GM12873 (cell line): ENCODE measurements around the gene VSTM4.

Experiments
- TF ChIP-seq, protein P1 (sequence below): IDR thresholded peaks from 2 replicates; pipeline ENCODE4 v1.5.1; 2012; ENCODE audit warnings: low read depth, mild to moderate bottlenecking, moderate library complexity, low read length, control low read depth; ENCODE audit not compliant: insufficient read depth; ENCODE audit errors: missing control alignments

VSTM4 gene

GRCh38 chr10:49103761-49104160, 11.6 kb downstream of the VSTM4 start:
- TF ChIP-seq, protein P1, sequence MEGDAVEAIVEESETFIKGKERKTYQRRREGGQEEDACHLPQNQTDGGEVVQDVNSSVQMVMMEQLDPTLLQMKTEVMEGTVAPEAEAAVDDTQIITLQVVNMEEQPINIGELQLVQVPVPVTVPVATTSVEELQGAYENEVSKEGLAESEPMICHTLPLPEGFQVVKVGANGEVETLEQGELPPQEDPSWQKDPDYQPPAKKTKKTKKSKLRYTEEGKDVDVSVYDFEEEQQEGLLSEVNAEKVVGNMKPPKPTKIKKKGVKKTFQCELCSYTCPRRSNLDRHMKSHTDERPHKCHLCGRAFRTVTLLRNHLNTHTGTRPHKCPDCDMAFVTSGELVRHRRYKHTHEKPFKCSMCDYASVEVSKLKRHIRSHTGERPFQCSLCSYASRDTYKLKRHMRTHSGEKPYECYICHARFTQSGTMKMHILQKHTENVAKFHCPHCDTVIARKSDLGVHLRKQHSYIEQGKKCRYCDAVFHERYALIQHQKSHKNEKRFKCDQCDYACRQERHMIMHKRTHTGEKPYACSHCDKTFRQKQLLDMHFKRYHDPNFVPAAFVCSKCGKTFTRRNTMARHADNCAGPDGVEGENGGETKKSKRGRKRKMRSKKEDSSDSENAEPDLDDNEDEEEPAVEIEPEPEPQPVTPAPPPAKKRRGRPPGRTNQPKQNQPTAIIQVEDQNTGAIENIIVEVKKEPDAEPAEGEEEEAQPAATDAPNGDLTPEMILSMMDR: no peak

GRCh38 chr10:49099046-49099445, 16.3 kb downstream of the VSTM4 start:
- TF ChIP-seq, protein P1: no peak

DNA sequence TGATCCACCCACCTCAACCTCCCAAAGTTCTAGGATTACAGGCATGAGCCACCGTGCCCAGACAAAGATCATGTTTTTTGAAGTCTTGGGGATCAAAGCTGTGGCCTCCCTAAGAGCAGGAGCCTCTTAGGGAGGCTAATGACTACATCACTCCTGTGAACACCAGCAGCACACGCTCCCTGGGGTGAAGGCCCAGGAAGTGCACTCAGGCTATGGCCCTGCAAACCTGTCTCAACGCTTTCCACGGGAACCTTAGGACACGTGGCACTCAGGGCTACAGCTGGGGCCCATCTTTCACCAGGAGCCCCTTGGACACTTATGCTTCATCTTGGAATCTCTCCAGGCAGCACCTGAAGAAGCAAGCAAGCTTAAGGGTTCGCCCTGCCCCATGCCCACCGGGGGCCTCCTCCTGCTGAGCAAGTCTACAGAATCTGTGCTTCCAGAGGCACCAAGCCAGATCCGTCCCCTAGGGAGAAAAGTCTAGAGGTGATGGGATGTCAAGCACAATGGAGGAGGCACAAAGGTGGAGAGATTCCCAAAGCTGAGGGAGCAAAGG, 18.4 kb downstream of the VSTM4 start:
- TF ChIP-seq, protein P1: no peak

DNA sequence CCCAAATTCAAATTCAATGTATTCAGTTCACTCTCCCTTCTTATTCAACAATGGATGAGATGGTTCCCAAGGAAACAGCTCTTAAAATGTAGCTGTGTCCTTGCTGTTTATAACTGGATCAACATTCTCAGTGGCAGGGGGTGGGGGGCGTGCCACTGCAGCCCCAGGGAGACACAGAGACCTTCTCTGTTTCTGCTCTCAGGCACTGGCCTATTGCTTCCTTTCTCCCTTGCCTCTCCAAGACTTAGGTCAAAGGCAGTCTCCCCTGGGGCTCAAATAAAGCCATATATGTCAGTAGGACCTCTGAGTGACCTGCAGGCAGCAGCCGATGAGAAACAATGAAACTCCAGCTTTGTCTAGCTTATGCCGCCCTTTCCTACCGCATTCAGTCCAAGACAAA, 20.7 kb downstream of the VSTM4 start:
- TF ChIP-seq, protein P1: no peak

DNA sequence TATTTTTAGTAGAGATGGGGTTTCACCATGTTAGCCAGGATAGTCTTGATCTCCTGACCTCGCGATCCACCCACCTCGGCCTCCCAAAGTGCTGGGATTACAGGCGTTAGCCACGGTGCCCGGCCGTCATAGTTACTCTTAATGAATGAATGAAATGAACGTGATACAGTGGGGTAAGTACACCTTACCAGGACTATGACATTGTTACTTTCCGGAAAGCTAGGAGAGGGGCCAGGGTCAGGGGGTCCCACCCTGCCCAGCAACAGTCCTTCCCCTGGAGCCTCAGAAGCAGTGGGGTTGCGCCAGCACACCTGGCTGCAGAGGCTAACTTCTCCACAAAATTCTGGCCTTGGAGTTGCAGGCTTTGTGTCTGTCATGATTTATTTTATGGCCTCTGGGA, 21.4 kb downstream of the VSTM4 start:
- TF ChIP-seq, protein P1: no peak

DNA sequence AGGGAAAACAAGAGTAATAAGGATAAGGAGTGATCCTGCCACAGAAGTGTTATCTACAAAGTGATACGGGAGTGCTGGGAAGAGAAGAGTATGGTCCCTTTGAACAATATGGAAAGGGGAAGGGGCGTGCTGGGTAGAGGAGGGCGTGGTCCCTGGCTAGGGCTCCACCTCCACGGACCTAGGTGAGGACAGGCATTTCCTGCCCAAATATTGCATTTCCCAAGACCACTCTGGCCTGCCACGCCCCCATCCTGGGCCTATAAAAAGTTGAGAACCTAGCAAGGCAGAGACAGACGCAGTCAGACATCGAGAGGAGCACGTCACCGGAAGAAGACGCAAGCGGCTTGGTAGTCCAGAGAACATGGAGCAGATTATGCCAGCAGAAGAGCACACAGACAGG, 22.8 kb downstream of the VSTM4 start:
- TF ChIP-seq, protein P1: no peak

- TF ChIP-seq, protein P1: no peak
Observed at GRCh38 chr10:49091450-49092210, 23.7 kb downstream of the VSTM4 start.
